ENCODE measurements around the gene PHF13. TPM values are rescaled to one million over a fixed set of nuclear protein-coding genes. Genes with fewer than 3 reads are reported as not detected.

The PHF13 gene
- total and polyA plus RNA-seq, 9 of the 15 experiments (the other 6 are each of a cell fraction or from before 2014, with no cell fraction given), result 1.8 to 36.1 (median 11.7) TPM

DNA sequence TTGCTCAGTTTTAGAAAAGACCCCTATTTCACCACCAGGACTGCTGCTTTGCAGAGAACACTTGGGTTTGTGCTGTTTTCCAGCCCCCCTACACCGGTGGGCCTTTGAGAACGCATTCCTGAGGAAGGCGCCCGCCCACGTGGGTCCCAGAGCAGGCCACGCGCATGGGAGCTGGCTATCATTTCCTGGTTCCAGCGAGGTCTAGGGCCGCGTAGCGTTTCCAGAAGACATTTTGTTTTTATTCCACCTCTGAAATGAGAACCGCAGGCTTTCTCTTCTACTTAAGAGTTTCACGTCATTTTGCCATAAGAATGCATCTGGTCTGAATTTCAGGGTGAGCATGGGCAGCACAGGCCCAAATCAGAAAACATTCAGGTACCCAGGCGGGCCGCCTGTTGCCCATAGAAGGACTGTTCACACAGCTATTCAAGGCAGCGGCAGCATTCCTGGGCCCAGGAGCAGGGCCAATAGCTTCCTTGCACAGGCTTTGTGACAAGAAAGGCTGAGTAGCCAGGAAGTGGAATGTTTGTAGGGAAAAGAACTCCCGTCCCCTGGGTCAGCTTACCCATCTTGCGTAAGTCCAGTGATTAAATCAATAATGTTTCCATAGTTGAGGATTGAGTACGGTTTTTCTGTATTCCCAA, 9.5 kb upstream of the PHF13 start (continued):
- TF ChIP-seq, protein P1, sequence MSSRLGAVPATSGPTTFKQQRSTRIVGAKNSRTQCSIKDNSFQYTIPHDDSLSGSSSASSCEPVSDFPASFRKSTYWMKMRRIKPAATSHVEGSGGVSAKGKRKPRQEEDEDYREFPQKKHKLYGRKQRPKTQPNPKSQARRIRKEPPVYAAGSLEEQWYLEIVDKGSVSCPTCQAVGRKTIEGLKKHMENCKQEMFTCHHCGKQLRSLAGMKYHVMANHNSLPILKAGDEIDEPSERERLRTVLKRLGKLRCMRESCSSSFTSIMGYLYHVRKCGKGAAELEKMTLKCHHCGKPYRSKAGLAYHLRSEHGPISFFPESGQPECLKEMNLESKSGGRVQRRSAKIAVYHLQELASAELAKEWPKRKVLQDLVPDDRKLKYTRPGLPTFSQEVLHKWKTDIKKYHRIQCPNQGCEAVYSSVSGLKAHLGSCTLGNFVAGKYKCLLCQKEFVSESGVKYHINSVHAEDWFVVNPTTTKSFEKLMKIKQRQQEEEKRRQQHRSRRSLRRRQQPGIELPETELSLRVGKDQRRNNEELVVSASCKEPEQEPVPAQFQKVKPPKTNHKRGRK (tag; IDR thresholded peaks at IDR 0.05), result 0 out of 2 replicates have a peak, but pooled peaks have one; percentile 5
- TF ChIP-seq RFX7 (CRISPR knock-in tag; IDR thresholded peaks at IDR 0.05), result peak; percentile 67; the same call in 1 of the 2 replicates
- no peak for TF ChIP-seq FOXA1 (IDR thresholded peaks at IDR 0.05; ENCODE audit: borderline replicate concordance)
- TF ChIP-seq NR3C1 (CRISPR knock-in tag; IDR thresholded peaks at IDR 0.05), result no peak
- TF ChIP-seq EGR1 (conservative IDR thresholded peaks at IDR 0.05), result peak; percentile 83
- TF ChIP-seq, protein P2, sequence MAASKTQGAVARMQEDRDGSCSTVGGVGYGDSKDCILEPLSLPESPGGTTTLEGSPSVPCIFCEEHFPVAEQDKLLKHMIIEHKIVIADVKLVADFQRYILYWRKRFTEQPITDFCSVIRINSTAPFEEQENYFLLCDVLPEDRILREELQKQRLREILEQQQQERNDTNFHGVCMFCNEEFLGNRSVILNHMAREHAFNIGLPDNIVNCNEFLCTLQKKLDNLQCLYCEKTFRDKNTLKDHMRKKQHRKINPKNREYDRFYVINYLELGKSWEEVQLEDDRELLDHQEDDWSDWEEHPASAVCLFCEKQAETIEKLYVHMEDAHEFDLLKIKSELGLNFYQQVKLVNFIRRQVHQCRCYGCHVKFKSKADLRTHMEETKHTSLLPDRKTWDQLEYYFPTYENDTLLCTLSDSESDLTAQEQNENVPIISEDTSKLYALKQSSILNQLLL (CRISPR knock-in tag; IDR thresholded peaks at IDR 0.05; ENCODE audit: borderline replicate concordance), result no peak
- TF ChIP-seq ZFP30 (CRISPR knock-in tag; IDR thresholded peaks at IDR 0.05; ENCODE audit: borderline replicate concordance), result no peak
- no peak for TF ChIP-seq ZZZ3 (IDR thresholded peaks at IDR 0.05)
- no peak for TF ChIP-seq ZSCAN29 (IDR thresholded peaks at IDR 0.05)
- no peak for TF ChIP-seq SMARCC2 (IDR thresholded peaks at IDR 0.05; ENCODE audit: low read depth)
- peak; percentile 42 for TF ChIP-seq ZBTB7A (IDR thresholded peaks at IDR 0.05; ENCODE audit: borderline replicate concordance, control insufficient read depth, low read depth, low read length)
- TF ChIP-seq, protein P3, sequence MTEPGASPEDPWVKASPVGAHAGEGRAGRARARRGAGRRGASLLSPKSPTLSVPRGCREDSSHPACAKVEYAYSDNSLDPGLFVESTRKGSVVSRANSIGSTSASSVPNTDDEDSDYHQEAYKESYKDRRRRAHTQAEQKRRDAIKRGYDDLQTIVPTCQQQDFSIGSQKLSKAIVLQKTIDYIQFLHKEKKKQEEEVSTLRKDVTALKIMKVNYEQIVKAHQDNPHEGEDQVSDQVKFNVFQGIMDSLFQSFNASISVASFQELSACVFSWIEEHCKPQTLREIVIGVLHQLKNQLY (CRISPR knock-in tag; conservative IDR thresholded peaks at IDR 0.05), result 0 out of 4 replicates have a peak, but pooled peaks have one; percentile 19 to 34
- no peak for TF ChIP-seq STAT5B (CRISPR knock-in tag; IDR thresholded peaks at IDR 0.05)
- peak; percentile 88 for TF ChIP-seq ZFX (CRISPR knock-in tag; IDR thresholded peaks at IDR 0.05)
- no peak for TF ChIP-seq HEY1 (CRISPR knock-in tag; IDR thresholded peaks at IDR 0.05; ENCODE audit: borderline replicate concordance)
- no peak for TF ChIP-seq PHB2 (IDR thresholded peaks at IDR 0.05; ENCODE audit: low read depth)
- TF ChIP-seq ZFPM2 (CRISPR knock-in tag; IDR thresholded peaks at IDR 0.05), result no peak
- TF ChIP-seq TRIM24 (IDR thresholded peaks at IDR 0.05), result no peak
- TF ChIP-seq, protein P4, sequence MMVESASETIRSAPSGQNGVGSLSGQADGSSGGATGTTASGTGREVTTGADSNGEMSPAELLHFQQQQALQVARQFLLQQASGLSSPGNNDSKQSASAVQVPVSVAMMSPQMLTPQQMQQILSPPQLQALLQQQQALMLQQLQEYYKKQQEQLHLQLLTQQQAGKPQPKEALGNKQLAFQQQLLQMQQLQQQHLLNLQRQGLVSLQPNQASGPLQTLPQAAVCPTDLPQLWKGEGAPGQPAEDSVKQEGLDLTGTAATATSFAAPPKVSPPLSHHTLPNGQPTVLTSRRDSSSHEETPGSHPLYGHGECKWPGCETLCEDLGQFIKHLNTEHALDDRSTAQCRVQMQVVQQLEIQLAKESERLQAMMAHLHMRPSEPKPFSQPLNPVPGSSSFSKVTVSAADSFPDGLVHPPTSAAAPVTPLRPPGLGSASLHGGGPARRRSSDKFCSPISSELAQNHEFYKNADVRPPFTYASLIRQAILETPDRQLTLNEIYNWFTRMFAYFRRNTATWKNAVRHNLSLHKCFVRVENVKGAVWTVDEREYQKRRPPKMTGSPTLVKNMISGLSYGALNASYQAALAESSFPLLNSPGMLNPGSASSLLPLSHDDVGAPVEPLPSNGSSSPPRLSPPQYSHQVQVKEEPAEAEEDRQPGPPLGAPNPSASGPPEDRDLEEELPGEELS (CRISPR knock-in tag; IDR thresholded peaks at IDR 0.05; ENCODE audit: borderline replicate concordance), result no peak
- peak; percentile 52; the same call in 1 of the 2 replicates for TF ChIP-seq RB1 (IDR thresholded peaks at IDR 0.05; ENCODE audit: low read depth)
- 0 out of 2 replicates have a peak, but pooled peaks have one; percentile 25 for TF ChIP-seq HMG20B (CRISPR knock-in tag; IDR thresholded peaks at IDR 0.05)
- TF ChIP-seq BCL6 (CRISPR knock-in tag; IDR thresholded peaks at IDR 0.05), result 0 out of 2 replicates have a peak, but pooled peaks have one; percentile 48
- peak in 1 of 2 experiments; percentile 24; a peak in 2 of 4 replicates for TF ChIP-seq TBL1XR1 (IDR thresholded peaks at IDR 0.05; ENCODE audit: low read length in 2 of 2)
- peak; percentile 65 for TF ChIP-seq ZNF76 (CRISPR knock-in tag; IDR thresholded peaks at IDR 0.05; ENCODE audit: borderline replicate concordance)
- TF ChIP-seq STAG1 (CRISPR knock-in tag; IDR thresholded peaks at IDR 0.05; ENCODE audit: borderline replicate concordance), result peak; percentile 47; the same call in 1 of the 2 replicates

Measured in K562 (cell line).